Measurements from ENCODE around the gene THOC6.
A peak's percentile ranks its signal among the peaks of the same experiment; 100 is the strongest.

Gene THOC6

DNA sequence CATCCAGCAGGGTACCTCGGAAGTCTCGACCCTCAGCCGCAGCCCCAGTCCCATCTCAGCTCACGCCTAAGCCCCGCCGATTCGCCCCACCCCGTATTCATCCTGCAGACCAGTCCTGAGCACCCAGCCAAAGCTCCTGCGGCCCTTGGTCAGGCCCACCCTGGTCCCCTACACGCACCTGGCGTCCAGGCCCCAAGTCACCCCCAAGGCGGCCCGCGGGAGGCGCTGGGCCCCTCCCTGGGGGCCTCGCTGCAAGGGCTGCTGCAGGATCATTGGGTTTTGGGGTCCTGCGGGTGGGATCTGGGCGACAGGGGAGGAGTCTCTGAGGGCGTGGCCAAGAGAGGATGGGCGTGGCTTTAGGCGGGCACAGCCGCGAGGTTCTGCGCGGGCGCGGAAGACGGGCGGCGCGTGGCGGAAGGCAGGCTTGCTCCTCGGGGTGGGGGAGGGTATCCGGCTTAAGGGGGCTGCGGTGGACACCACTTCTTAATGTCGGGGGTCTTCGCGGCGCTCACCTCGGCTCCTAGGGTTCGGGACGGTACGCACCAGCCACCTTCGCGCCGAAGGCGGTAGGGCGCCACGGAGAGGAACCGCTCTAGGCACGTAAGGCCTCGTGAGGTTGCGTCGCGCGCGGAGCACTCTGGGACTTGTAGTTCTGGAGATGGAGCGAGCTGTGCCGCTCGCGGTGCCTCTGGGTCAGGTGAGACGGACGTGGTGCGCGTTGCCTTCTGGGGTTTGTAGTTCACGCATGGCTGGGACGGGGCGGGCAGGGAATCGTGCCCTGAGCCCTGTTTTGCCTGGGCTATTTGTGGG, at the start of gene THOC6, which contains the start of gene HCFC1R1:
TSS of gene THOC6 (plus strand) at position 367 of the 810 bp plus-strand sequence. CDS start at position 659, 292 bp downstream.
TSS of gene HCFC1R1 (minus strand) at position 274 of the 810 bp plus-strand sequence. CDS start at position 273, 1 bp downstream.
- DNase-seq: peak; percentile 97

DNA sequence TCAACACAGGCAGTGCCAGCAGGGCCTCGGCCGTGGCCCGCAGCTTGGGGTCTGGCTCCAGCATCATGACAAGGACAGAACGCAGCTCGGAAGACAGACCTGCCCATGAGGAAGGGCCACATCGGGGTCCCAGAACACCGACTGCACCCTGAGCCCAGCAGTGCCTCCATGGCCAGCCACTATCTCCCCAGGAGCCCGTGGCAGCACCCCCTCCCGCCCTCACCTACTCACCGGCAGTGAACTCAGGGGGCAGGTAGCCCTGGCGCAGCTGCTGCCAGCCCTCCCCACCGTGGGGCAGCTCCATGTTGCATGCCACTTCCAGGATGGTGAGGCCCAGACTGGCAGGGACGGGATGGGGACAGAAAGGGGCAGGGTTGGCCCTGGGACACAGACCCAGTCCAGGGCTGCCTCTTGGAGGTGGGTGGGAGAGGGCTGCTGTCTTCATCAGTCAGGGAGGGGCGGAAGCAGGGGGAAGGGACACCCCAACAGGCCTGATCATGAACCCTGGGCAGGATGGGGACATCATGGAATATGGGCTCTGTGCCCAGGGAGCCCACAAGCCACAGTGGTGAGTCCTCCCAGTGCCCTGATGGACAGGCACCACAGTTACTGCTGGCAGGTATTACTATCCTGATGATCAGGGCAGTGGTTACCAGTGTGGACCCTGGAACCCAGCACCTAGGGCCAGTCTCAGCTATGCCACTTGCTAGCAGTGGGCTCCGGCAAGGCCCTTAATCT, 49.3 kb upstream of the THOC6 start:
- DNase-seq: no peak

DNA sequence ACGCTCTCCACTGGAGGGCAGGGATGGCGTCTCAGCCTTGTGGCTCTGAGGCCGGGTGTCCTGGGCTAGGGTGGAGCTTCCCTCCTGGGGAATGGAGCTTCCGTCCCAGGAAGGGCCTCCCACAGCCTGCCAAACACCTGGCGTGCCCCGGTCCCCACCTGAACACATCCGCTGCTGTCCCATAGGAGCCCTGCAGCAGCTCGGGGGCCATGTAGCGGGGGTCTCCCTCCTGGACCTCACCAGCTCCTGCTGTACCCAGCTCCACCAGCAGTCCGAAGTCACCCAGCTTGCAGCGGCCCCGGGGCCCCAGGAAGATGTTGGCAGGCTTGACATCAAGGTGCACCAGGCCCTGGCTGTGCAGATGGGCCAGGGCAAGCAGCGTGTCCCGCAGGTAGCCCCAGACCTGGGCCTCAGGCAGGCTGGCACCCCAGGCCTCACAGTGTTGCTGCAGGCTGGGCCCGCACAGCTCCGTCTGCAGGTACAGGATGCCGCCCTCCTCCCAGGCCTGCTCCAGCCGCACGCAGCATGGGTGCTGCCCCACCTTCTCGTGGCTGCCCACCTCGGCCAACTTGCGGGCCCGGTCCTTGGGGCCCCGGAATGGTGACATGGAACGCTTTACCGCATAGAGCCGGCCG, 48.6 kb upstream of the THOC6 start:
- no peak for DNase-seq

DNA sequence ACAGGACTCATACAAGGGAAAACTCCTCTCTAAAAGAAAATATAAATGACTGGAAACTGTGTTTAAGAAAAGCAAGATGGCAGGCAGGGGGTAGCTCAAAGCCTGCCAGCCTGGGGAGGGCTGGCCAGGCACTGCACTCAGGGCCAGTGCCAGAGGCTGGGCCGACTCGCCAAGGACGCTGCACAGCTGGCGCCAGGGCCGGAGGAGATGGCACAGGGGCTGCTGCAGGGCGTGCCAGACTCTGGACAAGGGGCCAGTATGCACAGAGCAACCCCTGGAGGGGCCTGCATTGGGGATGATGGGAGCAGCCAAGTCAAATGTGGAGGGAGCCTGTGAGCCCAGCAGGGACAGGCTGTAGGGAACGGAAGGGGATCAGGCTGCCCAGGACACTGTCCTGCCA, 47.6 kb upstream of the THOC6 start:
- DNase-seq: no peak

DNA sequence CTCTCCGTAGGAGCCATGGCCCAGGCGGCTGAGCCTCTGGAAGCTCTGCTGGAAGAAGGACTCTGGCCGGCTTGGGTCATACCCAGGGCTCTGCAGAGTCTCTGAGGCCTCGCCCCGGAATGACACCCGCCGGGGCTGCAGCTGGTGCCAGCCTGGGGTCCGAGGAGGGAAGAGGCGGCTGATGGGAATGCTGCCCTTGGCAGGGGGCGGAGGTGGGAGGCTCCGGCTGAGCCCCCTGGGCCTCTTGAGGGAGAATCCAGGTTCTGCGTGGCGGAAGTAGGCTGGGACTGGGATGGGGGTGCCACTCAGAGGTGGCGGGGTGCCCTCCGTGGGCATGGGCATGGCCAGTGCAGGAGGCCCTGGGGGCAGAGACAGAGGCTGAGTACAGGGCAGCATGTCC, 47.2 kb upstream of the THOC6 start:
- DNase-seq: no peak

DNA sequence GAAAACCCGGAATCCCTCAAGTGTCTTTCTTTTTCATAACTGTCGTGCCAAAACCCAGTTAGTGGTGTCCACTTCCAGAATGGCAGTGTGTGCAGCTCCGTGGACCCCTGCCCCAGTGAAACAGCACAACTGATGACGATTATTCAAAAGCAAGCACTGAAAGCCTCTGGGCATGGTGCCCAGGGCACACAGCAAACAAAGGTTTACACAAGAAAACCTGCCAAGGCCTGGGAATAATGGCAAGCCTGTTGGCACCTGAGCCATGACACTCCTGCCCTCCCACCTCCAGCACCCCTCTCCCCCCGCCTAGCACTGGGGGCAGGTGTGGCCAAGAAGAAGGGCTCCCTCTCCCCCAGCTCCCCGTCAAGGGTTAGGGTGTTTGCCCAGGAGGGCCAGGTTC, 46.4 kb upstream of the THOC6 start:
- DNase-seq: no peak

DNA sequence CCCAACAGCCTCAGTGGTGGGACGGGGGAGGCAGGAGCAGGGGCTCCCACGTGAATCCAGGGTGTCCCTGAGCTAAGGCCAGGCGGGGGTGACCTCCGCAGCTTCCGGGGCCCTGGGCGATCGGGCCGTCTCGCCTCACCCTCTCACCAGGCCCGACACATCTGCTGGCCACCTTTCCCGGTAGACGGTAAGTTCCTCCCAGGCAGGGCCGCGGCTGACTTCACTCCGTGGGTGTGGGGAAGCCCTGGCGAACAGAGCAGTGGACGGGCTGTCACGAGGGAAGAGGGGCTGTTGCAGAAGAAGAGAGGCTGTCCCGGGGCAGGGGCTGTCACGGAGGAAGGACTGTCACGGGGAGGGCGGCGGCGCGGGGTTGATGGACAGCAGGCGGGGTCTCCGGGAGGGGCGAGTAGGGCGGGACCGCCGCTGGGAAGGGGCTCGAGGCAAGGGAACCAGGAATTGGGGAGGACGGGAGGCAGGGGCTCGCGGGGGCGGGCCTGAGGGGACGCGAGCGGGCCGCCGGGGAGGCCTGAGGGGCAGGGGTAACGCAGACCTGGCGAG, 44.1 kb upstream of the THOC6 start:
- DNase-seq: no peak

DNA sequence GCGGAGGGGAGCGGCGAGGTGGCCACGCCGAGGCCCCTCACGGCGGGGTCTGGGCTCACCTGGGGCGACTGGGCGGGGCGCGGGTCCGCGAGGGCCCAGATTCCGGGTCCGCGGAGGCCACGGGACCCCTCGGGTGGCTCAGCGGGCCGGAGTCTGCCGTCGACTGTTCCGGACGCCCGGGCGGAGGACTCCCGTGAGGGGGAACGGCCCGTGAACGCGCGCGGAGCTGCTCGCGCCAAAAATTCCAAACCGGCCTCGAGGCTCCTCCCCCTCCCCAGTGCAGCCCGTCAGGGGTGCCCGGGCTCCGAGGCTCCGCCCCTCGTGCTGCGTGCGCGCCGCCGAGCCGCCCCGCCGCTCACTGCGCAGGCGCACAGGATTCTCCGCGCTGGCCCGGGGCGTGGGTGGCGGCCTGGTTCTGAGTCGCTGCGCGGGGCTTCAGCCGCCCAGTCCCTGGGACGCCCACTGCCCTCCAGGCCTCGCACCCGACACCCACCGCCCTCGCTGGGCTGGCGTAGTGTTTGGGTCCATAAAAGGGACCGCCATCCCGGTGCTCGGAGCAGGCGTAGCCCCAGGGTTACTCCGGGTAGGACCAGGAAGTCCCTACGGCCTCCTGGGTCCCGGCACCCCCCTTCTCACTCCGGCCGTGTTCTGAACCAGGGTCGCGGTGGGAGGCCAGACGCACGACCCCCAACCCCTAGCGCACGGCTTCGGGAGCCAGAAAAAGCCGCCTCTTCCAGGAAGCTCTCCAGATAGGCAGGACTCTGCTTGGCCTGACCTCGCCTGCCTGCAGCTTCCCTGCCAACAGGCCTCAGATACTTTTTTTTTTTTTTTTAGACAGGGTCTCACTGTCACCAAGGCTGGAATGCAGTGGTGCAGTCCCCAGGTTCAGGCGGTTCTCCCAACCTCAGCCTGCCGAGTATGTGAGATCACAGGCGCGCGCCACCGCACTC, 43.3 kb upstream of the THOC6 start, which contains the start of gene PKMYT1:
TSS of gene PKMYT1 (minus strand) at position 220 of the 950 bp plus-strand sequence. CDS start 789 bp downstream, outside the sequence.
- peak; percentile 95 for DNase-seq

DNA sequence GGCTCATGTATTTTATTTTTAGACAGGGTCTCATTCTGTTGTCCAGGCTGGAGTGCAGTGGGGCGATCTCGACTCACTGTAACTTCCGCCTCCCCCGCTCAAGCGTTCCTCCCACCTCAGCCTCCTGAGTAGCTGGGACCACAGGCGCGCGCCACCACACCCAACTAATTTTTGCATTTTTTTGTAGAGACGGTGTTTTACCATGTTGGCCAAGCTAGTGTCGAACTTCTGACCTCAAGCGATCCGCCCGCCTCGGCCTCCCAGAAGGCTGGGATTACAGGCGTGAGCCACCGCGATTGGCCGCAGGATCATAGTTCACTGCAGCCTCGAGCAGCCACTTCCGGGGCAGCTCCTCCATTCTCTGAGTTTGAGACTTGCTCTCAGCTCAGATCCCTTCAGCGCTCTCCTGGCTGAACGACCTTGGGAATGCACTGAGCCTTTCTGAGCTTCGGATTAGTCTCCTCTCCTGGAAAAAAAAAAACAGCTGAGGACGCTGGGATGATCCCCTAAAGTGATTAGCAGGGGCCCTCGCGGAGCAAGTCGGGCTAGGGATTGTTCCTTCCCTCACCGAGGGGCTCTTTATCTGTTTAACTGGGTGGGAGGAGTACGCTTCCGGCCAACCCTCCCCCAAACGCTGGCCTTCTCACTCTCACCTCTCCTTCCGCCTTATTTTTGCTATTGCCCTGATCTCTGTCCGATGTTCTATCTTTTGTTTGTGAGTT, 42.5 kb upstream of the THOC6 start:
- DNase-seq: no peak

DNA sequence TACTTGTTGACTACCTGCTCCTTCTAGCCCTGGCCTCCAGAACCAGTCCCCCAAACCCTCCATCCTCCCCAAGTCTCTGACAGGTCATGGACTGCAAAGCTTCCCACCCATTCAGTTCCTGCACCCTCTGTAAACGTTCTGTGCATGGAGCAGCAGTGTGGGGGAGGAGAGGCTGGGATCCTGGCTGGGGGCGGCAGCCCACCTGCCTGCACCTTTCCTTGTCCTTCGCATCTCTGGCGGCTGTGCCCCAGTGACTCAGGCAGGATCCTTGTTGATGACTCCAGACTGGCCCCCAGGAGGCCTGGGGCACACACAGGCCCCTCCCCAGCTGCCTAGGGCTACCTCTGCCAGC, 42.0 kb upstream of the THOC6 start:
- no peak for DNase-seq

DNA sequence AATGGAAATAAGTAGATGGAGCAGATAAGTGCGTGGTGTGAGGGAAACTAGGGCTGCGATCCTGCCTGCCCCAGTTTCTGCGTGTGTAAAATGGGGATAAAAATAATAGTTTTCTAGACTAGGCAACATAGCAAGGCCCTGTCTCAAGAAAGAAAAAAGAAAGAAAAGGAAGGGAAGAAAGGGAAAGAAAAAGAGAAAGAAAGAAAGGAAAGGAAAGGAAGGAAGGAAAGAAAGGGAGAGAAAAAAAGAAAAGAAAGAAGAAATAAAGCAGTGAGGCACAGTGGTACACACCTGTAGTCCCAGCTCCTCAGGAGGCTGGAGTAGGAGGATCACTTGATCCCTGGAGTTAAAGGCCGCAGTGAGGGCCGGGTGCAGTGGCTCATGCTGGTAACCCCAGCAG, 41.4 kb upstream of the THOC6 start:
- no peak for DNase-seq

DNA sequence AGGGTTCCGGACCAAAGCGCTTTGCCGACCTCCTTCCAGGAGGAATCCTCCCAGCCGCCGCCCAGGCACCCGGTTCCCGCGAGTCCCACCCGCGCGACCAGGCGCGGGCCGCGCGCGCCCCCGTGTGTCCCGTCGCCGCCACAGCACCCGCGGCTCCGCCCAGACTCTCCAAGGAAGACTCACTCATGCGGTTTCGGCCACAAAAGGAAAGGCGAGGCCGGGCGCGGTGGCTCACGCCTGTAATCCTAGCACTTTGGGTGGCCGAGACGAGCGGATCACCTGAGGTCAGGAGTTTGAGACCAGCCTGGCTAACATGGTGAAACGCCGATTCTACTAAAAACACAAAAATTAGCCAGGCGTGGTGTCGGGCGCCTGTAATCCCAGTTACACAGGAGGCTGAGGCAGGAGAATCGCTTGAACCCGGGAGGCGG, 40.1 kb upstream of the THOC6 start:
- DNase-seq: peak; percentile 89

DNA sequence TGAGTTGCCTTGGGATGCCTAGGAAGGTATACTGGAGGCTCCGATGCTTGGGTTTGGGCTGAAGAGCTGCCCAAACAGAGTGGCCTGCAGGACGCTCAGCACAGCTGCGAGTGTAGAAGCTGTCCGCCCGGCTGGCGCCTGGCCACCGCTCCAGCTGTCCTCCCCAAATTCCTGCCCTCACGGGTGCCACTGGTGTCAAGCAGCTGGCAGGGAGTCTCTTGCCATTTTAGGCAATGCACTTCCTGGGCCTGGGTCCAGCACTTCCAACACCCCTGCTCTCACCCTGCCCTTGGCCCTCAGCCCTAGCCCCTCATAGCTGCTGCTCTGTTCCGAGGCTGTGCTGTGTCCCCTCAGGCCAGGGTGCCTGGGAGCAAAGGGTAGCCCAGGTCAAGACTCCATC, 38.4 kb upstream of the THOC6 start:
- peak; percentile 87 for DNase-seq

DNA sequence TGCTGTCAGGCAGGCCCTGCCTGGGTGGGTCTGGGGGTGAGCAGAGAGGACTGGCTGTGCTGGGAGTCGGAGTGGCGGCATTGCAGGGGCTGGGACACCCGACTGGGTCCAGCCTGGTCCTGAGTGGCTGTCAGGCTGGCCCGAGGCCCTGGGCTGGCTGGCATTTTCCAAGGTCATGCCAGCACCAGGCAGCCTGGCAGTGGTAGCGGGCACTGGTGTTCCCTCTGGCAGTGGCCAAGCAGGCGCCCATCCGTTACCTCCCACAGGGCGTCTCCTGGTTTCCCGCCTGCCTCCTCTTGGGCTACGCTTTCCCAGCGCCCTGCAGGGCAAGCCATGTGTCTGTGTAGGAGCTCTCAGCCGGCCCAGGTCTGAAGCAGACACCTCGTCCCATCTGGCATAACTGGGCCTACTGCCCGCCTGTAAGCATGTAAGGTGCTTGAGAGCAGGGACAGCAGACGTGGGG, 37.9 kb upstream of the THOC6 start:
- no peak for DNase-seq

DNA sequence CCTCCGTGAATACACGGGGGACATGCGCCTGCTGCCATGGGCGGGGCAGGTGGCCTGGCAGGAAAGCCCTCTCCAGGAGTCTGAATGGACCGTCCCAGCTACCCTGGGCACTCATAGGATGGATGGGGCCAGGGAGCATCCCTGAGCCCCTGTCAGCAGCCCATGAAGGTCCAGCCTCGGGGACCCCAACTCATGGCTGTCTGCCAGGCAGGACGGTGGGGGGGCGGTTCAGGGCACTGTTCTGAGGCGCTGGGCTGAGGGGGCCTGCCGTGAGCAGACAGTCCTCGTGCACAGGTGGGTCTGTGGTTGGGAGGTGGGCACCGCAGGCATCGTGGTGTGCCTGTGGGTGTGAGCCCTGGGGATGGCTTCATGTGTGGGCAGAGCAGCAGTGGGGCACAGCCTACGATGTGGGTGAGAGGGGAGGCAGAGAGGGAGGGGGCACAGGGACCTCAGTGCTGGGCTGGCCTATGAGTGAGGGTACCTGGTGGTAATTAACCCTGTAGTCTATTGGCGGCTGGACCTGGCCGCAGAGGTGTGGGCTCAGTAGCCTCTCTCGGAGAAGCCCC, 37.1 kb upstream of the THOC6 start:
- no peak for DNase-seq

DNA sequence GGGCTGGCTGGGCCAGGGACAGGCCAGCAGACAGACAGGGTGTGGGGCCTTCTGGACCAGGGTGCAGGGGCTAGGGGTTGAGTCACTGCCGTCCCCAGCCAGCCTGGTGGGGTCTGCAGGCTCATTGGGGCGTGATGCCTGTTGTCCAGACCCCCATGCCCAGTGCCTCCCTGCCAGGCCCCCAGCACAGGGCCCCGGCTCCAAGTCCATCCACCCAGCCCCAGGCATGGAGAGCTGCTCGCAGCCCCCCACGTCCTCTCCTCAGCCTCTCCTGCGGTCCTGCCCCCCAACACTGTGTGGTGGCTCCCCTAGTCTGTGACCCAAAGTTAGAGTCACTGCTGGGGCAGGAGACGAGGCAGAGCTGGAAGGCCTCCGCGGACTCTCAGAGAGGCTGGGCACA, 36.5 kb upstream of the THOC6 start:
- no peak for DNase-seq

DNA sequence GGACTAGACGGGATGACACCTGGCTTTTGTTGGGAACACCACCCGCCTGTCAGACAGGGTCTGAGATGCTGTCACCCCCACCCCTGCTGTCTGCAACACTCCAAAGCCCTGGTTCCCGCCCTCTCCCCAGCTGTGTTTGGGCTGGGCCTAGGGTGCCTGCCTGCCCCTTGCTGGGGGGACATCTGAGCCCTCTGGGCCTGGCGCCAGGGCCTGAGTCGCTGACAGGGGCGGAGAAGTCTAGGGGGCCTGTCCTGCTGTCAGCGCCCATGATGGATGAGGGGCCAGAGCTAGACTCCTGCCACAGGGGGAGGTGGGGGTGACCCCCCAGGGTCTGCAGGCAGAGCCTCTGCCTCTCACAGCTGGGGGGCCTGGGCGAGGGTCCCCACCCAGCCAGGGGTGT, 36.0 kb upstream of the THOC6 start:
- DNase-seq: peak; percentile 74

DNA sequence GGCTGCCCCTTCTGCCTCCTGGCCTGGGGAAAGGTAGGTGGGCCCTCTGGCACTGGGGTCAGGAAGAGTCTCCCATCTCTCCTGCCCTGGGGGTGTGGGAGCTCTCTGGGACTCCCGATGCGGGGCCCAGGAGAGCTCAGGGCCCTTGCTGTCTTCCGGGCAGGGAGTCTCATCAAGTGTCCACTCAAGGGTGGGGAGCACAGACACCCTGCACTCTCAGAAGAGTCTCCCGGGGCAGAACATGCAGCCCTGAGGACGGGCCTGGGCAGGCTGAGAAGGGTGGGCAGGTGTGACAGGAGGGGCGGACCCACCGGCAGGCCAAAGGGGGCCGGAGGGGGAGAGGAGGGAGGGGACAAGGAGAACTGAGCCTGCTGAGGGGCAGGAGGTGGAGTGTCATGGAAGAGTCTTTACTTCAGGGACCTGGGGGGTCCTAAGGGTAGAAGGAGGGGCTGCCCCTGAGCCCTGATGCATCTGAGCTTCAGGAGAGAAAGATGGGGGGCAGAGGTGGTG, 35.2 kb upstream of the THOC6 start:
- no peak for DNase-seq

DNA sequence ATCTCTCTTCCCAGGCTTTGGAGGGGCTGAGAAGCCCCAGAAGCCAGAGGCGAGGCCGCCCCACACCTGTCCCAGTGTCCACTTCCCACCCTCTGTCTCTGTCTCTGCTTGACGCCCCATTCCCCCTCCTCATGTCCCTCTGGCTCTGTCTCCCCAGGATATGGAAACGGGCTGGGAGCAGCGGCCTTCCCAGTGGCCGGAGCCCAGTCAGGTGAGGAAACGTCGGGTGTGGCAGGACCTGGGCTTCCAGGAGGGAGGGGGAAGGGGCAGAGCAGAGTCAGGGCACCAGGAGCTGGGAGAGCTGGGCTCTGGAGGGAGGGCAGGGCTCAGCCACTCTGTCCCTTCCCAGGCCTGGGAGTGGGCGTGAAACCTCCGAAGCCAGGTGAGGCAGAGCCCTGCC, 32.9 kb upstream of the THOC6 start:
- DNase-seq: no peak

DNA sequence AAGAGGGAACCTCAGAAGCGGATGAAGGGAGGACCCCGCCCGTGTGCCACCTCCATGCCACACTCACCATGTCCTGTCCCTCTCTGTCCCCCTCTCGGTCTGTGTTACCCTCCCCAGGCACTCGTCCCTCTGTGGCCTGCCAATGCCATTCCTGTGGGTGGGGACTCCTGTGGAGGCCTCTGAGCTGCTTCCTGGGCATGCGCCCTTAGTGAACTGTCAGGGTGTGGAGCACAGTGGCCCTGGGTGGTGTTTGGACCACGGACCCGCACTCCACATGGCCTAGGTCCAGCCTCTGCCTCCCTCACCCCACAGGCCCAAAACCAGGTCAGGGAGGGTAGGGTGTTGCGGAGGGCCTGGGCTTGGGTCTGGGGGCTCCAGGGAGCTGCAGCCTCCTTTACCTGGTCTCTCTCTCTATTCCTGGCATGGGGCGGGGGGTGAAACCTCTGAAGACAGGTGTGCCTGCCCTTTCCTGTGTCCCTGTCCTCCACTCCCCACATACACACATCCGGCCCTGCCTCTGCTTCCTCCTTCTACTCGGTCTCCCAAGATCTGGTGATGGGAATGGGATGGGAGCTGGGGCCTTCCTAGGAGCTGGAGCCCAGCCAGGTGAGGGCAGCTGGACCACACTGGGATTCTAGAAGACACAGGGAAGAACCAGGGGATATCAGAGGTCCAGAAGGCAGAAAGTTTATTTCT, 32.1 kb upstream of the THOC6 start:
- DNase-seq: no peak

All from femur (tissue), 1 donor.